Erythroblast (primary cell): Measurements from ENCODE around the gene SLC46A1.

ENCODE experiments used
- GATA1 ChIP-seq: IDR thresholded peaks from 2 replicates; pipeline ENCODE4 v1.6.1; 2011; ENCODE audit warnings: low read depth, mild to moderate bottlenecking, control low read depth, low read length, moderate library complexity
- POLR2A ChIP-seq: IDR thresholded peaks from 2 replicates; pipeline ENCODE4 v1.6.1; 2011; ENCODE audit warnings: mild to moderate bottlenecking, low read length

GRCh38 chr17:28447396-28447760 is 41.4 kb upstream of the SLC46A1 start:
- no peak for TF ChIP-seq POLR2A
- no peak for TF ChIP-seq GATA1
